Measurements from ENCODE around the gene SWT1. TPM values are rescaled to one million over a fixed set of nuclear protein-coding genes. Genes with fewer than 3 reads are reported as not detected.

SWT1 gene
- total and polyA plus RNA-seq, 2 of the 4 experiments (the other 2 are of a cell fraction), result 0.82 to 2.7 TPM

DNA sequence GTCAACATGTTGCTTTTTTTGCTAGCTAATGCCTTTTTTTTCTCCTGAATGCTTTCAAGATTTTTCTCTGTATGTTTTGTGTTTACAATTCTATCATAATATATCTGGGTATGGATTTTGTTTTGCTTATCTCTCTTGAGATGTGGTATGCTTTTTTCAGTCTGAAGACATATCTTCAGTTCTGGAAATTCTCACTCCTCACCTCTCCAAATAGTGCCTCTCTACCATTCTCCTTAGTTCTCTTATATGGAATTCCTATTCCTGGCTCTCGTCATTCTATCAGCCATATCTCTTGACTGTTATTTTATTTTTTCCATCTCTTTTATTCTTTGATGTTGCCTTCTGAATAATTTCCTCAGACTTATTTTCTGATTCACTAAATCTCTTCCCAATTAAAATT is 101.7 kb downstream of the SWT1 start:
- WGBS, 2 experiments (ENCODE audit: extremely low coverage in 2 of 2, insufficient read length in 1 of 2), result no CpG with 5 or more reads among the region's 1 CpG
- ATAC-seq (ENCODE audit: low read depth), result no peak
- no peaks in the 10 kb centered on the region for H3K27me3 ChIP-seq (ENCODE audit: control insufficient read depth, insufficient read depth, low read length)
- H3K4me3 ChIP-seq (ENCODE audit: insufficient read depth, low read depth, low read length), result no peak overlapping the region
- no peak overlapping the region for H2AK5ac ChIP-seq (ENCODE audit: low read depth, low read length)
- no peak overlapping the region for H2AK9ac ChIP-seq (replicated peaks; ENCODE audit: low read depth, low read length, poor library complexity)
- intact Hi-C loops (cut with micrococcal nuclease) (no loop called here), dilution Hi-C loops (cut with HindIII; ENCODE audit: low sequenced_read_pairs, unreplicated experiment) (no loop called here), in situ Hi-C loops (cut with MboI; ENCODE audit: low sequenced_read_pairs) (no loop called here)
- H3K4me1 ChIP-seq (ENCODE audit: control insufficient read depth, insufficient read depth, low read length), result peaks cover 5% of the 10 kb centered on the region; the same call in 1 of the 2 replicates
- H3K9me3 ChIP-seq (ENCODE audit: control insufficient read depth, insufficient read depth, low read length), result no peaks in the 10 kb centered on the region
- no peak overlapping the region for H3K18ac ChIP-seq (ENCODE audit: low read depth, low read length)
- no peak overlapping the region for H3K14ac ChIP-seq (replicated peaks; ENCODE audit: low read depth, low read length)
- no peak overlapping the region for H4K91ac ChIP-seq (ENCODE audit: insufficient read depth, low read depth, low read length)
- no peak overlapping the region for H3K4ac ChIP-seq (ENCODE audit: low read depth, low read length)
- DNase-seq, result no peak
- BruUV-seq (replicated peaks), result no TSS peak
- H3K9me1 ChIP-seq (ENCODE audit: insufficient read depth, low read length), result no peaks in the 10 kb centered on the region
- H3K79me1 ChIP-seq (ENCODE audit: low read depth in 1 of 2, low read length in 2 of 2), result no peaks in the 10 kb centered on the region
- no peak overlapping the region for H4K8ac ChIP-seq (ENCODE audit: low read depth in 2 of 2, low read length in 2 of 2)
- no peak overlapping the region for H2BK20ac ChIP-seq (ENCODE audit: low read depth, low read length)
- ChIA-PET POLR2A (ENCODE audit: unreplicated experiment) (no interaction called here), CTCF (no interaction called here)
- no peak overlapping the region for H2BK15ac ChIP-seq (ENCODE audit: low read depth, low read length)
- H3K36me3 ChIP-seq (ENCODE audit: control insufficient read depth, insufficient read depth, low read length), result no peaks in the 10 kb centered on the region
- H2AFZ ChIP-seq (replicated peaks; ENCODE audit: low read length, poor library complexity), result no peak overlapping the region
- H2BK5ac ChIP-seq (ENCODE audit: low read depth, low read length, poor library complexity, severe bottlenecking), result no peak overlapping the region
- no peak overlapping the region for H3K9ac ChIP-seq (ENCODE audit: low read depth, low read length)
- TF ChIP-seq MAZ (IDR thresholded peaks at IDR 0.05; ENCODE audit: borderline replicate concordance, low read depth, low read length), result no peak
- no peak for TF ChIP-seq NFE2L2 (IDR thresholded peaks at IDR 0.05; ENCODE audit: low read depth, low read length)
- no peak for TF ChIP-seq FOS (IDR thresholded peaks at IDR 0.05; ENCODE audit: low read depth, low read length)
- TF ChIP-seq SMC3 (IDR thresholded peaks at IDR 0.05; ENCODE audit: low read depth, low read length), result no peak
- TF ChIP-seq CEBPB (IDR thresholded peaks at IDR 0.05; ENCODE audit: low read depth, low read length), result no peak
- no peak for TF ChIP-seq RFX5 (IDR thresholded peaks at IDR 0.05; ENCODE audit: low read depth, low read length)
- no peak for TF ChIP-seq RCOR1 (IDR thresholded peaks at IDR 0.05; ENCODE audit: insufficient replicate concordance, low read length)
- TF ChIP-seq, protein P1, sequence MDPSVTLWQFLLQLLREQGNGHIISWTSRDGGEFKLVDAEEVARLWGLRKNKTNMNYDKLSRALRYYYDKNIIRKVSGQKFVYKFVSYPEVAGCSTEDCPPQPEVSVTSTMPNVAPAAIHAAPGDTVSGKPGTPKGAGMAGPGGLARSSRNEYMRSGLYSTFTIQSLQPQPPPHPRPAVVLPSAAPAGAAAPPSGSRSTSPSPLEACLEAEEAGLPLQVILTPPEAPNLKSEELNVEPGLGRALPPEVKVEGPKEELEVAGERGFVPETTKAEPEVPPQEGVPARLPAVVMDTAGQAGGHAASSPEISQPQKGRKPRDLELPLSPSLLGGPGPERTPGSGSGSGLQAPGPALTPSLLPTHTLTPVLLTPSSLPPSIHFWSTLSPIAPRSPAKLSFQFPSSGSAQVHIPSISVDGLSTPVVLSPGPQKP (IDR thresholded peaks at IDR 0.05; ENCODE audit: borderline replicate concordance, low read depth, low read length), result no peak
- TF ChIP-seq CHD1 (IDR thresholded peaks at IDR 0.05; ENCODE audit: low read depth, low read length), result no peak
- TF ChIP-seq MXI1 (IDR thresholded peaks at IDR 0.05; ENCODE audit: borderline replicate concordance, low read depth, low read length), result no peak
- no peak for TF ChIP-seq BHLHE40 (IDR thresholded peaks at IDR 0.05; ENCODE audit: low read depth, low read length)
- TF ChIP-seq RAD21 (IDR thresholded peaks at IDR 0.05; ENCODE audit: low read length), result no peak
- TF ChIP-seq MAFK (IDR thresholded peaks at IDR 0.05; ENCODE audit: low read depth, low read length), result no peak
- TF ChIP-seq POLR2A (IDR thresholded peaks at IDR 0.05; ENCODE audit: low read depth, low read length), result no peak
- TF ChIP-seq, protein P2, sequence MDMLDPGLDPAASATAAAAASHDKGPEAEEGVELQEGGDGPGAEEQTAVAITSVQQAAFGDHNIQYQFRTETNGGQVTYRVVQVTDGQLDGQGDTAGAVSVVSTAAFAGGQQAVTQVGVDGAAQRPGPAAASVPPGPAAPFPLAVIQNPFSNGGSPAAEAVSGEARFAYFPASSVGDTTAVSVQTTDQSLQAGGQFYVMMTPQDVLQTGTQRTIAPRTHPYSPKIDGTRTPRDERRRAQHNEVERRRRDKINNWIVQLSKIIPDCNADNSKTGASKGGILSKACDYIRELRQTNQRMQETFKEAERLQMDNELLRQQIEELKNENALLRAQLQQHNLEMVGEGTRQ (IDR thresholded peaks at IDR 0.05; ENCODE audit: low read depth, low read length), result no peak
- H3K23ac ChIP-seq (ENCODE audit: low read depth, low read length), result no peak overlapping the region
- no peak overlapping the region for H2BK120ac ChIP-seq (ENCODE audit: low read depth, low read length)
- no peak overlapping the region for H3K4me2 ChIP-seq (ENCODE audit: low read depth, low read length)
- H4K5ac ChIP-seq (ENCODE audit: low read depth, low read length), result no peak overlapping the region
- H3K27ac ChIP-seq (ENCODE audit: insufficient read depth, low read length), result no peak overlapping the region
- no peaks in the 10 kb centered on the region for H4K20me1 ChIP-seq (ENCODE audit: insufficient read depth, low read length)
- H3K56ac ChIP-seq (ENCODE audit: extremely low read depth, insufficient read depth, low read length), result no peak overlapping the region

Measured in IMR-90 (cell line).